Erythroblast (primary cell): ENCODE results near the gene AKAP3.

ENCODE experiments used
- GATA1 ChIP-seq: IDR thresholded peaks from 2 replicates; pipeline ENCODE4 v1.6.1; 2011; ENCODE audit warnings: low read depth, mild to moderate bottlenecking, control low read depth, low read length, moderate library complexity
- POLR2A ChIP-seq: IDR thresholded peaks from 2 replicates; pipeline ENCODE4 v1.6.1; 2011; ENCODE audit warnings: mild to moderate bottlenecking, low read length

GRCh38 chr12:4569261-4569660 is 79.6 kb downstream of the AKAP3 start:
- TF ChIP-seq POLR2A (no peak), GATA1 (no peak)
